DMS53 (cell line): Measurements from ENCODE around the gene C9orf78.
"Not testable (repeated sequence)": the region's sequence is repeated elsewhere in the genome, so short reads cannot be mapped to it uniquely, and the experiment has no call there.

Experiments used
- DNase-seq: peaks from one replicate; lab custom pipeline; 2025; lab: John Stamatoyannopoulos, UW

C9orf78 gene

GRCh38 chr9:129810788-129811187 lies 24.3 kb downstream of the C9orf78 start:
- DNase-seq = no peak

GRCh38 chr9:129810116-129810515 lies 25.0 kb downstream of the C9orf78 start:
- DNase-seq = no peak

- no peak for DNase-seq
These were observed 25.7 kb downstream of the C9orf78 start for GRCh38 chr9:129809346-129809745.

- no peak for DNase-seq
These were observed 29.0 kb downstream of the C9orf78 start for GRCh38 chr9:129806061-129806460.

- DNase-seq = no peak
These were observed 31.4 kb downstream of the C9orf78 start for GRCh38 chr9:129803676-129804060.

- DNase-seq = peak; percentile 96
These were observed 32.0 kb downstream of the C9orf78 start, which contains the start of gene TOR1B for GRCh38 chr9:129802833-129803675. Gene TOR1B, plus strand, starts transcription at chr9:129803184. Its CDS starts 29 bp downstream, at chr9:129803213.

- DNase-seq = no peak
These were observed 33.6 kb downstream of the C9orf78 start for GRCh38 chr9:129801504-129801903.

- DNase-seq = no peak
These were observed 36.1 kb downstream of the C9orf78 start for GRCh38 chr9:129798973-129799372.

GRCh38 chr9:129796029-129796428 lies 39.0 kb downstream of the C9orf78 start:
- DNase-seq = not testable (repeated sequence)

- no peak for DNase-seq
These were observed 40.5 kb downstream of the C9orf78 start for GRCh38 chr9:129794549-129794948.

- DNase-seq = no peak
These were observed 48.6 kb downstream of the C9orf78 start for GRCh38 chr9:129786481-129786880.

- DNase-seq = no peak
These were observed 49.2 kb downstream of the C9orf78 start for GRCh38 chr9:129785866-129786265.

GRCh38 chr9:129784970-129785369 lies 50.1 kb downstream of the C9orf78 start:
- DNase-seq = not testable (repeated sequence)

GRCh38 chr9:129783516-129784361 lies 51.3 kb downstream of the C9orf78 start:
- peak; percentile 82 for DNase-seq

- no peak for DNase-seq
These were observed 53.1 kb downstream of the C9orf78 start for GRCh38 chr9:129781981-129782380.

GRCh38 chr9:129781131-129781530 lies 53.9 kb downstream of the C9orf78 start:
- no peak for DNase-seq

- DNase-seq = no peak
These were observed 55.4 kb downstream of the C9orf78 start for GRCh38 chr9:129779560-129780190.

- DNase-seq = peak; percentile 33
These were observed 56.6 kb downstream of the C9orf78 start for GRCh38 chr9:129778469-129778868.

- DNase-seq = no peak
These were observed 57.3 kb downstream of the C9orf78 start for GRCh38 chr9:129777769-129778130.
